Measurements from ENCODE around the gene OOSP2. TPM values are rescaled to one million over a fixed set of nuclear protein-coding genes. Genes with fewer than 3 reads are reported as not detected.

OOSP2 gene
- total RNA-seq, 1 experiment from 2014 or later = not detected

- H3K9me3 ChIP-seq = no peaks in the 10 kb centered on the region
- H3K9me3 Mint-ChIP-seq (ENCODE audit: unreplicated experiment) = no peaks in the 10 kb centered on the region
- no peaks in the 10 kb centered on the region for H3K36me3 Mint-ChIP-seq (ENCODE audit: insufficient read depth, unreplicated experiment)
- H3K4me3 Mint-ChIP-seq (ENCODE audit: unreplicated experiment) = no peak within 1 kb of the TSS
- intact Hi-C loops (cut with micrococcal nuclease; ENCODE audit: unreplicated experiment) = no loop called here
- no peak for DNase-seq
- H3K36me3 ChIP-seq (ENCODE audit: control insufficient read depth, insufficient read depth, low read length) = no peaks in the 10 kb centered on the region
- no peak within 1 kb of the TSS for H3K4me3 ChIP-seq (ENCODE audit: low read depth, low read length)
- H3K27me3 ChIP-seq (replicated peaks; ENCODE audit: control insufficient read depth, insufficient read depth, low read length) = no peaks in the 10 kb centered on the region
- no peak within 1 kb of the TSS for H3K27ac Mint-ChIP-seq (ENCODE audit: unreplicated experiment)
- H3K27me3 Mint-ChIP-seq (ENCODE audit: insufficient read depth, unreplicated experiment) = peaks cover 15% of the 10 kb centered on the region
- BruUV-seq (replicated peaks) = no TSS peak
- H3K4me1 Mint-ChIP-seq (ENCODE audit: low read depth, unreplicated experiment) = no peaks in the 10 kb centered on the region
- no peak for TF ChIP-seq CTCF (IDR thresholded peaks at IDR 0.05; ENCODE audit: insufficient read depth in 1 of 2, low read depth in 1 of 2, low read length in 1 of 2, severe bottlenecking in 1 of 2, unreplicated experiment in 1 of 2)
- CTCF ChIA-PET = no interaction called here
- POLR2A ChIA-PET = no interaction called here
- H3K4me1 ChIP-seq = no peaks in the 10 kb centered on the region
Observed at GRCh38 chr11:60088364-60088763, 48.2 kb downstream of the OOSP2 start, which contains the start of gene MS4A2. TSS of gene MS4A2 (plus strand) at chr11:60088664. CDS start at chr11:60088766, 102 bp downstream.

- Histone ChIP-seq H3K36me3 (ENCODE audit: control insufficient read depth, insufficient read depth, low read length) (no peaks in the 10 kb centered on the region), H3K4me3 (ENCODE audit: low read depth, low read length) (no peak overlapping the region), H3K9me3 (no peaks in the 10 kb centered on the region), H3K27me3 (replicated peaks; ENCODE audit: control insufficient read depth, insufficient read depth, low read length) (no peaks in the 10 kb centered on the region), H3K4me1 (peaks cover 15% of the 10 kb centered on the region)
- Mint-ChIP-seq H3K27me3 (ENCODE audit: insufficient read depth, unreplicated experiment) (peaks cover 3% of the 10 kb centered on the region), H3K27ac (ENCODE audit: unreplicated experiment) (no peak overlapping the region), H3K9me3 (ENCODE audit: unreplicated experiment) (peaks cover 19% of the 10 kb centered on the region), H3K4me3 (ENCODE audit: unreplicated experiment) (no peak overlapping the region), H3K4me1 (ENCODE audit: low read depth, unreplicated experiment) (peaks cover 16% of the 10 kb centered on the region), H3K36me3 (ENCODE audit: insufficient read depth, unreplicated experiment) (no peaks in the 10 kb centered on the region)
- BruUV-seq (replicated peaks) = no TSS peak
- CTCF ChIA-PET = no interaction called here
- POLR2A ChIA-PET = no interaction called here
- TF ChIP-seq CTCF (IDR thresholded peaks at IDR 0.05; ENCODE audit: insufficient read depth in 1 of 2, low read depth in 1 of 2, low read length in 1 of 2, severe bottlenecking in 1 of 2, unreplicated experiment in 1 of 2) = no peak
- DNase-seq = no peak
- intact Hi-C loops (cut with micrococcal nuclease; ENCODE audit: unreplicated experiment) = no loop called here
Observed at GRCh38 chr11:60095477-60096120, 55.4 kb downstream of the OOSP2 start.

DNA sequence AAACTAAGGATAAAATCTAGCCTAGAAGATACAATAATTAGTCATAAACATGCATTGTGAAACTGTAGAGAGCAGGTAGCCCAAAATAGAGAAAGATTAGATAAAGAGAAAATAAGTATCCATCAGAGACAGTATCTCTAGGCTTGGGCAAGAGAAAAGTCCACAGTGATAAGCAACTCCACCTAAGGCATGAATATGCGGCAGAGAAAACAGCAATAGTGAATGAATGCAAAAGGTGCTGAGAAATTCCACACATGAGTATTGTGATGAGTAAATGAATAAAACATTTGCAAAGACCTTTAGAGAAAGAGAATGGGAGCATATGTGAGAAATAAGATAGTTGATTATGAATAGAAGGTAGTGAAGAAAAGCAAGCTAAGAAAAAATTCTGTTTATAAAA, 57.0 kb downstream of the OOSP2 start:
- H3K4me1 ChIP-seq = peaks cover 15% of the 10 kb centered on the region
- no peaks in the 10 kb centered on the region for H3K36me3 ChIP-seq (ENCODE audit: control insufficient read depth, insufficient read depth, low read length)
- BruUV-seq (replicated peaks) = no TSS peak
- DNase-seq = no peak
- no peak overlapping the region for H3K4me3 Mint-ChIP-seq (ENCODE audit: unreplicated experiment)
- CTCF ChIA-PET = no interaction called here
- intact Hi-C loops (cut with micrococcal nuclease; ENCODE audit: unreplicated experiment) = no loop called here
- H3K27me3 ChIP-seq (replicated peaks; ENCODE audit: control insufficient read depth, insufficient read depth, low read length) = no peaks in the 10 kb centered on the region
- POLR2A ChIA-PET = no interaction called here
- no peaks in the 10 kb centered on the region for H3K27me3 Mint-ChIP-seq (ENCODE audit: insufficient read depth, unreplicated experiment)
- H3K36me3 Mint-ChIP-seq (ENCODE audit: insufficient read depth, unreplicated experiment) = no peaks in the 10 kb centered on the region
- no peak overlapping the region for H3K4me3 ChIP-seq (ENCODE audit: low read depth, low read length)
- TF ChIP-seq CTCF (IDR thresholded peaks at IDR 0.05; ENCODE audit: insufficient read depth in 1 of 2, low read depth in 1 of 2, low read length in 1 of 2, severe bottlenecking in 1 of 2, unreplicated experiment in 1 of 2) = no peak
- no peaks in the 10 kb centered on the region for H3K9me3 ChIP-seq
- H3K9me3 Mint-ChIP-seq (ENCODE audit: unreplicated experiment) = peaks cover 19% of the 10 kb centered on the region
- H3K4me1 Mint-ChIP-seq (ENCODE audit: low read depth, unreplicated experiment) = peaks cover 16% of the 10 kb centered on the region
- no peak overlapping the region for H3K27ac Mint-ChIP-seq (ENCODE audit: unreplicated experiment)

Other genes starting within 250 kb of the OOSP2 start
- gene MRPL16, start 229.6 kb upstream of the OOSP2 start, total RNA-seq (2022) = 61.6 and 66.0 TPM in 2 replicates
- gene CBLIF, start 194.9 kb upstream of the OOSP2 start, total RNA-seq (2022) = not detected in 2 replicates
- not detected in 2 replicates for gene TCN1, start 173.9 kb upstream of the OOSP2 start, total RNA-seq (2022)
- 0.39 TPM in 1 of 2 replicates, not detected in the other for gene OOSP3, start 161.6 kb upstream of the OOSP2 start, total RNA-seq (2022)
- not detected in 2 replicates for gene OOSP1, start 102.0 kb upstream of the OOSP2 start, total RNA-seq (2022)
- gene OOSP4A, start 76.4 kb upstream of the OOSP2 start, total RNA-seq (2022) = not detected in 2 replicates
- not detected in 2 replicates for gene OOSP4B, start 23.2 kb upstream of the OOSP2 start, total RNA-seq (2022)
- gene MS4A3, start 16.3 kb downstream of the OOSP2 start, total RNA-seq (2022) = not detected in 2 replicates
- not detected in 2 replicates for gene MS4A2, start 48.3 kb downstream of the OOSP2 start, total RNA-seq (2022)
- not detected in 2 replicates for gene MS4A6A, start 142.7 kb downstream of the OOSP2 start, total RNA-seq (2022)
- not detected in 2 replicates for gene MS4A4E, start 202.7 kb downstream of the OOSP2 start, total RNA-seq (2022)
- gene MS4A4A, start 240.3 kb downstream of the OOSP2 start, total RNA-seq (2022) = not detected in 2 replicates

Measured in Caco-2 (cell line).